ENCODE data around the gene KRT3. TPM values are rescaled to one million over a fixed set of nuclear protein-coding genes. Genes with fewer than 3 reads are reported as not detected.

The KRT3 gene
- total RNA-seq, 5 donors from 2014 or later (not counting 1 experiment from before 2014, with no cell fraction given): not detected

GRCh38 chr12:52810554-52810953 lies 14.6 kb upstream of the KRT3 start:
- CTCF ChIA-PET: no interaction called here
- WGBS (ENCODE audit: insufficient coverage): no CpG with 5 or more reads among the region's 5 CpGs

DNA sequence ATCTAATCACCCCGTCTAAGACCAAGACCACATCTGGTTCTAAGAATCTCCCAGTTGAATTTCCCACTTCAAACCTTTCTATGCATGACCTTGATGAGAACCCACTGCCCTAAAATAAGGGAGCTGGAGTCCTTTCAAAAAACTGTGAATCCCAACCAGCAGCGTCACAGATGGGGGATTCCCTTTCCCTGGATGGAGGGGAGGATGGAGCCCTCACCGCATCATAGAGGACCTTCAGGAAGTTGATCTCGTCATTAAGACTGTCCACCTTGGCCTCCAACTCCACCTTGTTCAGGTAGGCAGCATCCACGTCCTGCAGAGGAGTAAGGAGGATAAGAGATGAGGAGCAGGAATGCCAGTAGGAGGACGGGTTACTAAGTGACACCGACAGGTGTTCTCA lies 13.2 kb upstream of the KRT3 start:
- no peak for ATAC-seq (replicated peaks in 1 of 4)
- no peaks in the 10 kb centered on the region for H3K4me1 Mint-ChIP-seq
- H3K4me3 Mint-ChIP-seq: no peak overlapping the region
- H3K27ac ChIP-seq (ENCODE audit: low read length): no peak overlapping the region
- H3K27ac Mint-ChIP-seq: no peak overlapping the region
- no peaks in the 10 kb centered on the region for H3K4me1 ChIP-seq (ENCODE audit: control insufficient read depth in 1 of 2, extremely low read depth in 1 of 2, insufficient read depth in 2 of 2, low read length in 2 of 2)
- no peak for DNase-seq
- no peaks in the 10 kb centered on the region for H3K36me3 Mint-ChIP-seq
- H3K36me3 ChIP-seq (ENCODE audit: control insufficient read depth in 2 of 2, extremely low read depth in 1 of 2, insufficient read depth in 1 of 2, low read length in 1 of 2): no peaks in the 10 kb centered on the region
- H3K9me3 Mint-ChIP-seq: no peaks in the 10 kb centered on the region
- peaks cover 0 to 6% of the 10 kb centered on the region in 2 donors for H3K27me3 Mint-ChIP-seq
- H3K9me3 ChIP-seq: no peaks in the 10 kb centered on the region
- H3K27me3 ChIP-seq (replicated peaks in 1 of 2; ENCODE audit: control insufficient read depth in 2 of 2, extremely low read depth in 1 of 2, insufficient read depth in 2 of 2, low read length in 1 of 2): peaks cover 0 to 14% of the 10 kb centered on the region in 2 experiments
- WGBS (ENCODE audit: insufficient coverage): no CpG with 5 or more reads among the region's 7 CpGs
- CTCF ChIA-PET: no interaction called here
- POLR2A ChIA-PET: no interaction called here
- no peak overlapping the region for H3K4me3 ChIP-seq (ENCODE audit: control insufficient read depth in 1 of 2, extremely low read depth in 1 of 2, low read length in 1 of 2)

More at GRCh38 chr12:52810554-52810953, 14.6 kb upstream of the KRT3 start:
- no peak for DNase-seq
- H3K36me3 ChIP-seq (ENCODE audit: control insufficient read depth in 2 of 2, extremely low read depth in 1 of 2, insufficient read depth in 1 of 2, low read length in 1 of 2): no peaks in the 10 kb centered on the region
- no peak for ATAC-seq (replicated peaks in 1 of 4)
- no peaks in the 10 kb centered on the region for H3K4me1 ChIP-seq (ENCODE audit: control insufficient read depth in 1 of 2, extremely low read depth in 1 of 2, insufficient read depth in 2 of 2, low read length in 2 of 2)
- Mint-ChIP-seq H3K36me3 (no peaks in the 10 kb centered on the region), H3K9me3 (no peaks in the 10 kb centered on the region), H3K27me3 (peaks cover 0 to 6% of the 10 kb centered on the region in 2 donors), H3K4me3 (no peak overlapping the region), H3K27ac (no peak overlapping the region), H3K4me1 (no peaks in the 10 kb centered on the region)
- H3K9me3 ChIP-seq: no peaks in the 10 kb centered on the region
- H3K27ac ChIP-seq (ENCODE audit: low read length): no peak overlapping the region
- POLR2A ChIA-PET: no interaction called here
- peaks cover 0 to 10% of the 10 kb centered on the region in 2 experiments for H3K27me3 ChIP-seq (replicated peaks in 1 of 2; ENCODE audit: control insufficient read depth in 2 of 2, extremely low read depth in 1 of 2, insufficient read depth in 2 of 2, low read length in 1 of 2)
- no peak overlapping the region for H3K4me3 ChIP-seq (ENCODE audit: control insufficient read depth in 1 of 2, extremely low read depth in 1 of 2, low read length in 1 of 2)

GRCh38 chr12:52808573-52809160 lies 12.8 kb upstream of the KRT3 start:
- no peak for ATAC-seq (replicated peaks in 1 of 4)
- ChIA-PET POLR2A (no interaction called here), CTCF (interaction anchor here in 1 of 2 donors (0.6 kb wide), 1 partner anchor 469 kb away, joined by 3 read pairs; no protein-coding TSS in a partner anchor)
- no peaks in the 10 kb centered on the region for H3K4me1 ChIP-seq (ENCODE audit: control insufficient read depth in 1 of 2, extremely low read depth in 1 of 2, insufficient read depth in 2 of 2, low read length in 2 of 2)
- H3K36me3 Mint-ChIP-seq: no peaks in the 10 kb centered on the region
- no peaks in the 10 kb centered on the region for H3K4me1 Mint-ChIP-seq
- no peak overlapping the region for H3K4me3 Mint-ChIP-seq
- no peak overlapping the region for H3K27ac ChIP-seq (ENCODE audit: low read length)
- H3K4me3 ChIP-seq (ENCODE audit: control insufficient read depth in 1 of 2, extremely low read depth in 1 of 2, low read length in 1 of 2): no peak overlapping the region
- H3K9me3 Mint-ChIP-seq: no peaks in the 10 kb centered on the region
- H3K27me3 ChIP-seq (replicated peaks in 1 of 2; ENCODE audit: control insufficient read depth in 2 of 2, extremely low read depth in 1 of 2, insufficient read depth in 2 of 2, low read length in 1 of 2): peaks cover 0 to 15% of the 10 kb centered on the region in 2 experiments
- no peaks in the 10 kb centered on the region for H3K9me3 ChIP-seq
- peaks cover 0 to 6% of the 10 kb centered on the region in 2 donors for H3K27me3 Mint-ChIP-seq
- 87% methylated on average over 7 of the region's 8 CpGs for WGBS (ENCODE audit: insufficient coverage)
- DNase-seq: no peak
- no peak overlapping the region for H3K27ac Mint-ChIP-seq
- no peaks in the 10 kb centered on the region for H3K36me3 ChIP-seq (ENCODE audit: control insufficient read depth in 2 of 2, extremely low read depth in 1 of 2, insufficient read depth in 1 of 2, low read length in 1 of 2)

DNA sequence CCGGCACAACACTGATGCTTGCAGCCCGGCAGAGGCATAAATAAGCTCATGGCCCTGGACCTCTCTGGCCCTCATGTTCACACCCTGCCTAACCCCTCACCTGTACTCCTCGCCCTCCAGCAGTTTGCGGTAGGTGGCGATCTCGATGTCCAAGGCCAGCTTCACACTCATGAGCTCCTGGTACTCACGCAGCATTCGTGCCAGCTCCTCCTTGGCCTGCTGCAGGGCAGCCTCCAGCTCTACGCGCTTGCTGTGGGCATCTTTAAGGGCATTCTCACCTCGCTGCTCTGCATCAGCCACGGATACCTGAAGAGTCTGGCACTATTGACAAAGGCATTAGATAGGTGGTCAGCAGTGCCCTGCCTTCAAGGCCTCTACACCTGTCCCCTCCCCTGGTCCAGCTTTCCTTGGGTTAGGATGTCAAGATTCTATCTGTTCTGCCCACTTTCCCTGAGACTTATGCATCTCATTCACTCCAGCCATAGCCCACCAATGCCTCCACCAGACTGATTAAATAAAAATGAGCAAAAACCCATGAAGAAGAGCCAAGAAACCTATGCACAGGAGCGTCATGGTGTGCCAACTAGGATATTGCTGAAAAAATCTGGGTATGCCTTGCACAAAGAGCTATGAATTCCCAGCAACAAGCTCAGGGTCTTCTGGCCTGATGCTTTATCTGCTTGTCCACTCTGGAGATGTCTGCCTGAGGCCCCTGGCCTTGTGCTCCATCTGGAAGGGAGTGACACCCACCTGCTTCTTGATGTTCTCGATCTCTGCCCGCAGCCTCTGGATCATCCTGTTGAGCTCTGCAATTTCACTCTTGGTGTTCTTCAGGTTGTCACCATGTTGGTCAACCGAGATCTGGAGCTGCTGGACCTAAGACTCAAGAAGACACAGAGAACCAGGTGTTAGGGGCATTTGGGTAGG lies 11.9 kb upstream of the KRT3 start:
- Mint-ChIP-seq H3K27ac (no peak overlapping the region), H3K4me3 (no peak overlapping the region), H3K9me3 (no peaks in the 10 kb centered on the region), H3K27me3 (peaks cover 0 to 6% of the 10 kb centered on the region in 2 donors), H3K4me1 (no peaks in the 10 kb centered on the region), H3K36me3 (no peaks in the 10 kb centered on the region)
- ChIA-PET CTCF (interaction anchor here in 1 of 2 donors (0.6 kb wide), 1 partner anchor 468 kb away, joined by 3 read pairs; no protein-coding TSS in a partner anchor), POLR2A (no interaction called here)
- H3K4me1 ChIP-seq (ENCODE audit: control insufficient read depth in 1 of 2, extremely low read depth in 1 of 2, insufficient read depth in 2 of 2, low read length in 2 of 2): no peaks in the 10 kb centered on the region
- no peaks in the 10 kb centered on the region for H3K36me3 ChIP-seq (ENCODE audit: control insufficient read depth in 2 of 2, extremely low read depth in 1 of 2, insufficient read depth in 1 of 2, low read length in 1 of 2)
- WGBS (ENCODE audit: insufficient coverage): 80% methylated on average over 14 of the region's 16 CpGs
- no peaks in the 10 kb centered on the region for H3K9me3 ChIP-seq
- no peak overlapping the region for H3K27ac ChIP-seq (ENCODE audit: low read length)
- no peak overlapping the region for H3K4me3 ChIP-seq (ENCODE audit: control insufficient read depth in 1 of 2, extremely low read depth in 1 of 2, low read length in 1 of 2)
- DNase-seq (no peak), ATAC-seq (replicated peaks in 1 of 4) (no peak)
- H3K27me3 ChIP-seq (replicated peaks in 1 of 2; ENCODE audit: control insufficient read depth in 2 of 2, extremely low read depth in 1 of 2, insufficient read depth in 2 of 2, low read length in 1 of 2): peaks cover 0 to 14% of the 10 kb centered on the region in 2 experiments

DNA sequence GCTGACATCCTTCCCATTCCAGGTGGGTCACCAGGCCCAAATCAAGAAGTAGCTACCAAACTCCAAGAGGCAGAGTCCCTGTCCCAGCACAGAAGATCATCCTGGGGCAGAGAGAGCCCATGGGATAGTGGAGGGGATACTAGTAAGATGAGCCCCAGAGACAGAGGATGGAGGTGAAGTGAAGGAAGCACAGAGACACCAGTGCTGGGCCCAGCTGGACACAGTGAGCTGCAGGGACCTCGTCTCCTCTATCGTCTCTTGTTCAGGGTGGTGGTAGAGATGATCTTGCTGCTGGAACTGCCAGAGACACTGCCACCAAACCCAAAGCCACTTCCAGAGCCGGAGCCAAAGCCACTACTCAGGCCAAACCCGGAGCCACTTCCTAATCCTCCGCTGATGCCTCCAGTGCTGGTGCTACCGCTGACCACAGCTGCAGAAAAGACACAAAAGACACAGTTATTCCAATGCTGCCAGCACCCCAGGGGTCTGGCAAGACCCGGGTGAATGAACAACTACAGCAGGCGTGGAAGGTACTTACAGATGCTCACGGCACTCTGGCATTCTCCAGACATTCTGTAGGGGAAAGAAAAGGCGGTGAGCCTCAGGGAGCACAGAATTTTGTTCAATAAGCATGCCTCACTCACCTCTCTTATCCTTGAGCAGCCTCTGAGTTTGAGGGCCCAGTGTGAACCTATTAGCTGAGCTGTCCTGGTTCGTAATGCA lies 11.1 kb upstream of the KRT3 start:
- Mint-ChIP-seq H3K9me3 (no peaks in the 10 kb centered on the region), H3K27me3 (peaks cover 0 to 6% of the 10 kb centered on the region in 2 donors), H3K4me1 (no peaks in the 10 kb centered on the region), H3K27ac (no peak overlapping the region), H3K4me3 (no peak overlapping the region), H3K36me3 (no peaks in the 10 kb centered on the region)
- Histone ChIP-seq H3K27ac (ENCODE audit: low read length) (no peak overlapping the region), H3K9me3 (no peaks in the 10 kb centered on the region), H3K36me3 (ENCODE audit: control insufficient read depth in 2 of 2, extremely low read depth in 1 of 2, insufficient read depth in 1 of 2, low read length in 1 of 2) (no peaks in the 10 kb centered on the region), H3K4me1 (ENCODE audit: control insufficient read depth in 1 of 2, extremely low read depth in 1 of 2, insufficient read depth in 2 of 2, low read length in 2 of 2) (no peaks in the 10 kb centered on the region), H3K27me3 (replicated peaks in 1 of 2; ENCODE audit: control insufficient read depth in 2 of 2, extremely low read depth in 1 of 2, insufficient read depth in 2 of 2, low read length in 1 of 2) (peaks cover 0 to 14% of the 10 kb centered on the region in 2 experiments), H3K4me3 (ENCODE audit: control insufficient read depth in 1 of 2, extremely low read depth in 1 of 2, low read length in 1 of 2) (no peak overlapping the region)
- 80% methylated on average over 6 of the region's 11 CpGs for WGBS (ENCODE audit: insufficient coverage)
- no peak for ATAC-seq (replicated peaks in 1 of 4)
- CTCF ChIA-PET: no interaction called here
- DNase-seq: no peak
- POLR2A ChIA-PET: no interaction called here

- WGBS (ENCODE audit: insufficient coverage): 100% methylated on average over 1 of the region's 3 CpGs
- H3K9me3 ChIP-seq: no peaks in the 10 kb centered on the region
- DNase-seq (no peak), ATAC-seq (replicated peaks in 1 of 4) (no peak)
- ChIA-PET POLR2A (no interaction called here), CTCF (no interaction called here)
- H3K4me3 ChIP-seq (ENCODE audit: control insufficient read depth in 1 of 2, extremely low read depth in 1 of 2, low read length in 1 of 2): no peak overlapping the region
- no peaks in the 10 kb centered on the region for H3K36me3 ChIP-seq (ENCODE audit: control insufficient read depth in 2 of 2, extremely low read depth in 1 of 2, insufficient read depth in 1 of 2, low read length in 1 of 2)
- Mint-ChIP-seq H3K27ac (no peak overlapping the region), H3K36me3 (no peaks in the 10 kb centered on the region), H3K4me3 (no peak overlapping the region), H3K9me3 (no peaks in the 10 kb centered on the region), H3K4me1 (no peaks in the 10 kb centered on the region), H3K27me3 (peaks cover 0 to 6% of the 10 kb centered on the region in 2 donors)
- no peaks in the 10 kb centered on the region for H3K4me1 ChIP-seq (ENCODE audit: control insufficient read depth in 1 of 2, extremely low read depth in 1 of 2, insufficient read depth in 2 of 2, low read length in 2 of 2)
- H3K27me3 ChIP-seq (replicated peaks in 1 of 2; ENCODE audit: control insufficient read depth in 2 of 2, extremely low read depth in 1 of 2, insufficient read depth in 2 of 2, low read length in 1 of 2): peaks cover 0 to 14% of the 10 kb centered on the region in 2 experiments
- H3K27ac ChIP-seq (ENCODE audit: low read length): no peak overlapping the region
Observed at GRCh38 chr12:52806169-52806811, 10.4 kb upstream of the KRT3 start.

Data from T-cell (primary cell).